ENCODE measurements around the gene TEAD1.

- TF ChIP-seq CTCF (IDR thresholded peaks at IDR 0.05): no peak
- no peak for TF ChIP-seq POLR2A (IDR thresholded peaks at IDR 0.05)
Measured at GRCh38 chr11:12707500-12707880, 33.3 kb downstream of the TEAD1 start.
